ENCODE data around the gene STRN3.
A peak's percentile ranks its signal among the peaks of the same experiment; 100 is the strongest.
"Not testable (repeated sequence)": the region's sequence is repeated elsewhere in the genome, so short reads cannot be mapped to it uniquely, and the experiment has no call there.

The STRN3 gene

GRCh38 chr14:31009836-31010574 lies 16.2 kb downstream of the STRN3 start:
- no peak overlapping the region for H3K27ac ChIP-seq
- no peak overlapping the region for H3K4me3 ChIP-seq

DNA sequence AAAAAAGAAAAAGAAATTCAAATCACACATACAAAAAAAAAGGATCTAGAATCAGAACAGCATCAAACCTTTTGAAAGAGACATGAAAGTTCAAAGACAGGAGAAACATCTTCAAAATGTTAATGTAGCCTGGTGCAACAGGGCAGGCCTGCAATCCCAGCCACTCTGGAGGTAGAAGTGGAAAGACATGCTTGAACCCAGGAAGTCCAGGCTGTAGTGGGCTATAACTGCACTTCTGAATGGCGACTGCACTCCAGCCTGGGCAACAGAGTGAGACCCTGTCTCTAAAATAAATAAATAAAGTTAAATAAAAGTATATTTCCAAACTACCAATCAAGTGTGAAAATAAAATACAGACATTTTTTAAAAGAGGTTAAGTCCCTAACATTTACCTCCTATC lies 19.5 kb downstream of the STRN3 start:
- no peak overlapping the region for H3K4me3 ChIP-seq
- H3K27ac ChIP-seq: no peak overlapping the region

DNA sequence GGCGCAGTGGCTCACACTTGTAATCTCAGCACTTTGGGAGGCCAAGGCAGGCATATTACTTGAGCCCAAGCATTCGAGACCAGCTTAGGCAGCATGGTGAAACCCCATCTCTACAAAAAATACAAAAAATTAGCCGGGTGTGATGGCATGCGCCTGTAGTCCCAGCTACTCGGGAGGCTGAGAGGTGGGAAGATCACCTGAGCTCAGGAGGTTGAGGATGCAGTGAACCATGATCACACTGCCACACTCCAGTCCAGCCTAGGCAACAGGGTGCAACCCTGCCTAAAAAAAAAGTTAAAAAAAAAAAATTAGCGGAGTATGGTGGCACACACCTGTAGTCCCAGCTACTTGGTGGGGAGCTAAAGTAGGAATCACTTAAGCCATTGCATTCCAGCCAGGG lies 22.2 kb downstream of the STRN3 start:
- H3K27ac ChIP-seq, H3K4me3 ChIP-seq: not testable (repeated sequence)

DNA sequence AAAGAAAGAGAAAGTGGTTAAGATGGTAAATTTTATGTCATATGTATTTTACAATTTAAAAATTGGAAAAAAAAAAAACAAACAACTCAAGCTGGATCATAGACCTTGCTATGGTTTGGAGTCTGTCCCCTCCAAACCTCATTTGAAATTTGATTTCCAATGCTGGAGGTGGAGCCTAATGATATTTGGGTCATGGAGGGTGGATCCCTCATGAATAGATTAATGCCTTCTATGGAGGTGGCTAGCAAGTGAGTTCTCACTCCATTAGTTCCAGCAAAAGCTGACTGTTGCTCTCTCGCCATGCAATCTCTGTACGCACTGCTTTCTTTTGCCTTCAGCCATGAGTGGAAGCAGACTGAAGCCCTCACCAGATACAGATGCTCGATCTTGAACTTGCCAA lies 22.9 kb downstream of the STRN3 start:
- Histone ChIP-seq H3K4me3 (no peak overlapping the region), H3K27ac (no peak overlapping the region)

DNA sequence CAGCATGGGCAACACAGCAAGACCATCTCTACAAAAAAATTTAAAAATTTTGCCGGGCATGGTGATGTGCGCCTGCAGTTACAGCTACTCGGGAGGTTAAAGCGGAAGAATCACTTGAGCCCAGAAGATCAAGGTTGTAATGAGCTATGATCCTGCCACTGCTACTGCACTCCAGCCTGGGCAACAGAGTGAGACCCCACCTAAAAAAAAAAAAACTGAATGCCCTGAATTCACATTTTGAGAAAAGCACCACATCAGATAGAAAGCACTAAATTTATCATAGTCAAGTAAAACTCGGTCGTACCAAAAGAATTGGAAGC lies 24.9 kb downstream of the STRN3 start:
- no peak overlapping the region for H3K27ac ChIP-seq
- no peak overlapping the region for H3K4me3 ChIP-seq

DNA sequence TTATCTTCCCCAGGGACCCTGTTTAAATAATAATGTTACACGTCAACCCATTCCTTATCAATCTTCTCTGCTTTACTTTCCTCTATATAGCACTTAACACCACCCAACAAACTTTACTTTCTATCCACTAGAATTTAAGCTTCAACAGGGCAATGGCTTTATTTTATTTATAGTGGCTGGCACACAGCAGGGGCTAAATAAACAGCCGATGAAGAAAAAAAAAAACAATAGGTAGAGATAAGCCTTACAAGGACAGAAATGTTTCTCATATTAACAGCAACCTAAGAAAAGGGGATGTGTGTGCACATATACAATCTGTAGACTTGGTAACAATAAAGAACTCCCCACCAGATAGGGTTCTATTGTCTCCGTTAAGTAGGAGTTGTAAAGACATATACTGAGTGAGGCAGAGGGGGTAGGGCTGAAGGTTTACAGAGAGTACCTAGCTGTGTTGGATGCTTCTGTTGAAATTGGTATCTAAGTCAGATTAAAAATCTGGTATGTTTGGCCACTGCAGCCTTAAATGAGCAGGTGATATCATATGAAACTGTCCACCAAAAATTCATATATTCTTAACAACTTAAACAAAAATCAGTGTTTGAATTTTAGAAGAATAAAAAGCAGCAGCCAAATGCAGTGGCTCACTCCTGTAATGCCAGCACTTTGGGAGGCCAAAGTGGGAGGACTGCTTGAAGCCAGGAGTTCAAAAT lies 25.4 kb downstream of the STRN3 start:
- no peak overlapping the region for H3K4me3 ChIP-seq
- H3K27ac ChIP-seq: no peak overlapping the region

DNA sequence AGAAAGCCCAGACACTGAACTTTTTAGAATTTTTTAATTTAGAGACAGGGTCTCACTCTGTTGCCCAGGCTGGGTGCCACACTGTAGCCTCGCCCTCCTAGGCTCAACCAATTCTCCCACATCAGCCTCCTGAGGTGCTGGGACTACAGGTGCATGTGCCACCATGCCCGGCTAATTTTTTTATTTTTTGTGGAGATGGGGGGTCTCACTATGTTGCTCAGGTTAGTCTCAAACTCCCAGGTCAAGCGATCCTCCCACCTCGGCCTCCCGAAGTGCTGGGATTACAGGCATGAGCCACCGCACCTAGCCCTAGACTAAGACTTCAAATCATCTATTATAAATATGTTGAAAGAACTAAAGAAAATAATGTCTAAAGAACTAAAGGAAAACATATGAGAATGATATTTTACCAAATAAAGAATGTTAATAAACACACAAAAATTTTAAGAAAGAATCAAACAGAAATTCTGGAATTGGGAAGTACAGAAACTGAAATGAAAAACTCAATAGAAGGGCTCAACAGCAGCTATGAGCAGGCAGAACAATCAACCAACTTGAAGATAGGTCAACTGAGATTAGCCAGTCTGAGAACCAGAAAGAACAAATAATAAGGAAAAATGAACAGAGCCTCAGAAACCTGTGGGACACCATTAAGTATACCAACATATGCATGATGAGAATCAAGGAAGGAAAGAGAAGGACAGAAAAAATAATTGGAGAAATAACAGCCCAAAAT lies 27.0 kb downstream of the STRN3 start:
- H3K4me3 ChIP-seq: no peak overlapping the region
- H3K27ac ChIP-seq: no peak overlapping the region

DNA sequence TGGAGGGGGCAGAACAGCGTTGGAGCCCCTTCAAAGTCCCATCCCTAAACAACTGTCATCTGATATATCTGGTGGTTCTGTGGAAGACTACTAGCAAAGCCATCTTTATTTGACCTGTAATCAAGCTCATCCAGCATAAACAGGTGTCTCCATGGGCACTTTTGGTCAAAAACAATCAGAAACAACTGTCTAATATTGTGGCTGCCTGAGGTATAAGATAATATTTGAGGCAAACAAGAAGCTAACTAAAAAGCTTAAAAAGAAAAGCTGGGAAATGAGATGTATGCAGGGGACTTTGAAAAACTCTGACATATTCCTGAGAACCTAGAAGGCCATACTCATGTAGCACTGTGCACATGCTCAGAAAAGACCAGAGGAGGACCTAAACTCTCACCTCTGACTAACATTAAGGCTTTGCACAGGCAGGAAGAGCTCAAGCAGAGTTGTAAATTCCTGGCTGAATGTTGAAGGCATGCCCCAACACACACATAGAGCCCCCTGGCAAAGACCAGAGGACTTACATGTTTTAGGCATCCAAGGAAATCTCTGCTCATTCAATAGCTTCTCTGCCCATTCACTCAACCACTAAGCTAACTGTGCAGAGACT lies 28.0 kb downstream of the STRN3 start:
- Histone ChIP-seq H3K4me3 (no peak overlapping the region), H3K27ac (no peak overlapping the region)

DNA sequence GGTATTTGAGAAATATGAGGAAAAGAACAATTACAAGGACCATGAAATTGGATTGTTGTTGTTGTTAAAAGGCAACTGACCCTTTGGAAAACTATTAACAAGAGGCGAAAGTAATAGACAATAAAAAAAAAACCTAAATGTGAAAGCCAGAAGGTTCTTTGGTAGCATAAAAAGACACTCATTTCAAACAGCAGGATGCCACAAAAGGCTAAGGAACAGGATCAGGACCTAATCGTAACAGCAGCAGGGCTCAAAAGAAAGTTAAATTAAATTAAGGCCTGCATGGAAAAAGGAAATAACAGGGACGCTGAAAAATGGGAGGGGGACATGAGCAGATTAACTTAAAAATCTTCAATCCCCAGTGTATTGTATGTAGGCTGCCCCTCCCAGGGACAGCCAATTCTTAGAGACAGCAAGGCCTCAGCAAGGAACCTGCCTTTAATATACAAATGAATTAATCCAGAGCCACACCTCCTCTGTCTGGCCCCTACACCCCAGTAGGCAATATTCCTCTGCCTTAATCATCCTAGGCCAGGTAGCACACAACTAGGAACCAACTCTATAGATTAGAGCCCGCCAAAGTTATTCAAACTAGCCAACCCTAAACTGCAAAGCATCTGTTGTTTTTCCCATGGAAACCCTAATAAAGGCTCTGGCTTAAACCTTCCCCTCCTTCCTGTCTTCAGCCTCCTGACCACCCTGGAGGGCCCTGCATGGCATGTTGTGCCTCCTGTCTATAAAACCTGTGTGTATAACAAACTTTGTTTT lies 29.1 kb downstream of the STRN3 start:
- Histone ChIP-seq H3K27ac (no peak overlapping the region), H3K4me3 (no peak overlapping the region)

DNA sequence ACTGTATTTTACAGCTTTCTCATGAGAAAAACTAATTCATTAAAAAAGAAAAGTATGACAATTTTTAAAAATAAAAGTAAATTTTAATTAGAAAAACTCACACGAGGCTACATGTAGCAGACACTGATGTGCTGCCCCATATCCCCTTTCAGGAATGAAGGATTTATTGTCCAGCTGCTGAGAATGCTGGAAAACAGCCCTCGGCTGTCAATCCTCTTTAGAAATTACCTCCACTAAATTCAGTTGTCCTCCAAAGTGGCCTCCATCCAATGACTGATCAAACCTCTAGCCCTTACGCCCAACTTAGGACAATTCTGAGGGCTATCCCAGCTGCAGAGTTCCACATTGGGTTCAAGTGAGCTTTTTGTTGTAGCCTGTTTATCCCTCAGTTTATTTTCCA lies 30.5 kb downstream of the STRN3 start:
- Histone ChIP-seq H3K27ac (peak overlapping the region in 4 of 21 experiments; percentile 7 to 50 (median 37)), H3K4me3 (no peak overlapping the region)

DNA sequence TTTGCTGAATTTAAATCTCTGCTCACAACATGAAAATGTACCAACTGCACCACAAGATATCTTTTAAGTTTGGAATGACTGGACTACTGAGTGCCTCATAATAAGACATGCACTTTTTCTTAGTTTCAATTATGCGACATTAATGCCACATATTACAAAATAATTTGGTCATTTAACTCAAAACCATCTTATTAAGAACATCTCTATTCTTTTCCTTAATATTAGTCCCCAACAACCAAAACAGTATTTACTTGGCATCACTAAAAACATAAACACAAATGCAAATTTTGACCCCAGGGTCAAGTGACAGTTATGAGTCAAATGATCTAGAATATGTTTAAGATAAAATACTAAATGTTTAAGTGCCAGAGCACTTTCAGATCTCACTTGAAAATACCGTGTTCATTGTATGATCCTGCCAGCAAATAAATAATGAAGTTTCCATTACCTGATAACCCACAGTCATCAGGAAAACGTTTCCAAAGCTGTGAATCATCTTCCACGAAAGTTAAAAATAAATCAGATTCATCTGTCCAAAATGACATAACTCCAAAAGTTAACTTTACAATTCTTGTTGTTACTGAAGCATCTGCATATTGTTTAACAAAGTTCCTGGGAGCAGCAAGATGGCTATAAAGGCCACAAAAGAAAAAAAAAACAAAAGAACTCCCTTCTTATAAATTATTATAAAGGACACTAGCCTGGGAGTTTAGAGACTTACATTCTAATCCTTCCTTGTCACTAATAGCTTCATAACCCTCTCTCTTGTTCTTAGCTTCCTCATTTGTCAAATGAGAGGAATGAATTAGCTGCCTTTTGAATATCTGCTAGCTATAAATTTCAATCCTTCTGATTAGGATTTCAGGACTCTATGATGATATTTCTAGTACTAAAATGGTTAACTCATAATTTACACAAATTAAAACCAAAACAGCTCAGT lies 31.2 kb downstream of the STRN3 start:
- no peak overlapping the region for H3K4me3 ChIP-seq

GRCh38 chr14:30993071-30993470 lies 33.1 kb downstream of the STRN3 start:
- Histone ChIP-seq H3K4me3 (no peak overlapping the region), H3K27ac (no peak overlapping the region)

More for the DNA sequence above, 31.2 kb downstream of the STRN3 start:
- peak overlapping the region in 4 of 21 experiments; percentile 11 to 44 (median 34) for H3K27ac ChIP-seq

- Histone ChIP-seq H3K4me3 (no peak overlapping the region), H3K27ac (no peak overlapping the region)
Observed at GRCh38 chr14:30991408-30991807, 34.8 kb downstream of the STRN3 start.

DNA sequence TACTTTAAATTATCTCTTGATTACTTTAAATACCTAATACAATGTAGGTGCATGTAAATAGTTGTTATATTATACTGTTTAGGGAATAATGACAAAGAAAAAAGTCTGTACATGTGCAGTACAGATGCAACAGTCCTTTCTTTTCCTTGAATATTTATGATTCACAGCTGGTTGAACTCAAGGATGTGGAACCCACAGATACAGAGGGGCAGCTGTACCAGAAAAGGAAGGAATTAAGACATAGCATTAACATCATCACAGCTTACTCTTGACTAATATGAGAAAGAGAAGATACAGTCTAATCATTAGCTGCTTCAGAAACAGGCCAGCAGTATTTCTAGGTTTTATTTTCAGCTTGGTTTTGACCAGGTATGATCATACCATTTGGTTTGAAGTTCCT lies 35.4 kb downstream of the STRN3 start:
- H3K4me3 ChIP-seq: no peak overlapping the region
- H3K27ac ChIP-seq: no peak overlapping the region

GRCh38 chr14:30988509-30988908 lies 37.7 kb downstream of the STRN3 start:
- H3K4me3 ChIP-seq: no peak overlapping the region
- H3K27ac ChIP-seq: no peak overlapping the region

DNA sequence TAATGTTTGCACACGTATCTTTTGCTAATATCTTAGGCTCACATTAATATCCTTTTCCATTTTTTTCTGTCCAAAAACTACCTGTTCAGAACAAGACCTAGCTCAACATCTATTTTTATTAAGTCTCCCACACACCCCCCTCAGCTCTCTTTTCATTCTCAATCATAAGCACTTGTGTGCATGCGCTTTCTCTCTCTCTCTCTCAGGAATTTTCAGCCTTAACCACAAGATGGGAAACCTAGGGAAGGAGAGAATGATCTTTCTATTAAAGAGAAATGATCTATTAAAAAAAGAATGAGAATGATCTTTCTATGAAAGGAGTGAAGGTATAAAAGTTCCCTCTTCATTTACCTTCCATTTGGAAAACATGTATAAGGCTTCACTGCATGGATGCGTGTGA lies 40.4 kb downstream of the STRN3 start:
- no peak overlapping the region for H3K27ac ChIP-seq
- no peak overlapping the region for H3K4me3 ChIP-seq

DNA sequence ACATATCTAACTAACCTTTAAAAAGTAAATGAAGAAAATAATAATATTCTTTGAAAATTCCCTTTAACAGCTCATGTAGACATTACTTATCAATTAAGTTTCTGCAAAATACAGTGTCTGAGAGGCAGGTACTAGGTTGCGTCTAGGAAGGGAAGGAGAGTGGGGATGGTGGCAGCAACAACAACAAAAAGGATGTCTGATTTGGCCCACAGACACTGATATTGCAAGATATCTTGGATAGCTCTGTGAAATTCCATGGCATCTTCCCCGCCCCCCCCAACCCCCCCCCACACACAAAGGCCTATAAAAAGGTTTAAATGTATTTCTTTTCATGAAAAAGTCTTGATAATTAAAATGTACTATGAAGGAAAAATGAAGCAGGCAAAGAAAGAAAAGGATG lies 42.3 kb downstream of the STRN3 start:
- H3K4me3 ChIP-seq: no peak overlapping the region
- H3K27ac ChIP-seq: no peak overlapping the region

DNA sequence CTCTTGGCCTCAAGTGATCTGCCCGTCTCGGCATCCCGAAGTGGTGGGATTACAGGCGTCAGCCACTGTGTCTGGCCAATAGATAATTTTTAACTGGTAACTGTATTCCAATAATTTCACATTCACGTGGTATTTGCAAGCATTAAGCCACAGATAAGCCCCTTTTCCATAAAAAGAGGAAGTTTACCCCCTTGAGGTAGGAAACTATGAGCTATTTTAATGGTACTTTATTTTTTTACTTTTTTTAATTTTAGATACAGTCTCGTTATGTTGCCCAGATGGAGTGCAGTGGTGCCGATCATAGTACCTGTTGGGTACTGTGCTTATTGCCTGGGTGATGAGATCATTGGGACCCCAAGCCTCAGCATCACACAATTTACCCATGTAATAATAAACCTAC lies 43.6 kb downstream of the STRN3 start:
- H3K4me3 ChIP-seq: no peak overlapping the region
- H3K27ac ChIP-seq: no peak overlapping the region

DNA sequence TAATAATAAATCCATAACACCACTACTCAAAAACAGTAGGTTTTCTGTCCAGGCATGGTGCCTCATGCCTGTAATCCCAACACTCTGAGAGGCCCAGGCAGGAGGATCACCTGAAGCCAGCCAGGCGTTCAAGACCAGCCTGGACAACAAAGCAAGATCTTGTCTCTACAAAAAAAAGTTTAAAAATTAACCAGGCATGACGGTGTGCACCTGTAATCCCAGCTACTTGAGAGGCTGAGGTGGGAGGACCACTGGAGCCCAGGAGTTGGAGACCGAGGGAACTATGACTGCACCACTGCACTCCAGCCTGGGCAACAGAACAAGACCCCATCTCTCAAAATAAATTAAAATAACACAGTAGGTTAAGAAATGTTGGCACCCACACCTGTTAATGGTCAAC lies 45.2 kb downstream of the STRN3 start:
- H3K27ac ChIP-seq: no peak overlapping the region
- H3K4me3 ChIP-seq: no peak overlapping the region
